Kidney (tissue), 14 donors: ENCODE data around the gene SMYD3. TPM values are rescaled to one million over a fixed set of nuclear protein-coding genes. Genes with fewer than 3 reads are reported as not detected.
A peak's percentile ranks its signal among the peaks of the same experiment; 100 is the strongest.
"Not testable (repeated sequence)": the region's sequence is repeated elsewhere in the genome, so short reads cannot be mapped to it uniquely, and the experiment has no call there.

ENCODE experiments used
- DNase-seq, 5 donors: peaks; one replicate each; pipeline ENCODE4 v3.0.0-alpha.2; 2013 to 2020
- FAIRE-seq: peaks from 2 replicates; lab custom pipeline; 2012; peaks lifted over from hg19 to GRCh38; lab: Jason Lieb, UNC
- H3K27ac ChIP-seq, 2 donors: one replicate each; pipeline ENCODE4 v1.7.0; 2013; ENCODE audit warnings: low read depth in 2 of 2, low read length in 2 of 2, inconsistent platforms in 1 of 2
- H3K27me3 ChIP-seq: one replicate; pipeline ENCODE4 v1.7.1; 2013; ENCODE audit warnings: low read length, inconsistent platforms; ENCODE audit not compliant: control insufficient read depth, insufficient read depth
- H3K36me3 ChIP-seq, 3 donors: one replicate each; pipeline versions ENCODE4 v1.7.0 to v1.7.1; 2013; ENCODE audit warnings: low read length in 3 of 3, control low read depth in 1 of 3, inconsistent platforms in 1 of 3; ENCODE audit not compliant: insufficient read depth in 3 of 3, control insufficient read depth in 2 of 3
- H3K4me1 ChIP-seq, 3 donors: one replicate each; pipeline versions ENCODE4 v1.7.0 to v1.7.1; 2013; ENCODE audit warnings: low read length in 3 of 3, inconsistent platforms in 1 of 3, low read depth in 1 of 3; ENCODE audit not compliant: control insufficient read depth in 2 of 3, insufficient read depth in 2 of 3
- H3K4me3 ChIP-seq, 3 donors: one replicate each; pipeline versions ENCODE4 v1.7.0 to v1.8.1; 2013; ENCODE audit warnings: low read length in 3 of 3, control low read depth in 1 of 3, inconsistent platforms in 1 of 3
- H3K9ac ChIP-seq, 3 donors: one replicate each; pipeline versions ENCODE4 v1.7.0 to v1.7.1; 2013; ENCODE audit warnings: low read length in 3 of 3, control low read depth in 1 of 3, inconsistent platforms in 1 of 3
- H3K9me3 ChIP-seq, 3 donors: one replicate each; pipeline versions ENCODE4 v1.7.0 to v1.7.1; 2013; ENCODE audit warnings: low read length in 3 of 3, control low read depth in 1 of 3, inconsistent platforms in 1 of 3; ENCODE audit not compliant: control insufficient read depth in 2 of 3, insufficient read depth in 1 of 3
- CTCF ChIP-seq: IDR thresholded peaks from 3 replicates; pipeline ENCODE4 v1.5.1; 2012; ENCODE audit warnings: mild to moderate bottlenecking, moderate library complexity, borderline replicate concordance; ENCODE audit not compliant: insufficient read depth; ENCODE audit errors: extremely low read depth
- intact Hi-C: fragments of 100-400 bp; cut with DNase I; formaldehyde crosslinking; loops from one replicate; pipeline ENCODE4 v1.11.1; 2022
- polyA plus RNA-seq: library from polyadenylated mRNA; stranded (reverse); fragments of 350-450 nt; fragmentation: Illumina TruSeq; extraction: RNeasy Lipid Tissue Mini Kit (QIAGEN cat#74804); gene quantifications from one replicate; pipeline ENCODE4 v1.2.3, GENCODE V29; 2014; ENCODE audit warnings: low read depth, low replicate concordance; ENCODE audit not compliant: insufficient read depth
- total RNA-seq: library from RNA; stranded (reverse); fragmentation: NEBNext Ultra II Directional; extraction: Animal tissue kit (Norgen Biotek cat#: 25700); gene quantifications from one replicate; pipeline ENCODE4 v1.2.1, GENCODE V29; 2021
- donor health status: control.
- donor health status: control.
- donor health status: control.
- donor health status: control.
- donor health status: control.
- donor health status: DM: yes; HTN: yes; CAD: no.
- donor health status: Normal renal cell carcinoma (clear cell type).

SMYD3 gene
- total and polyA plus RNA-seq, 2 donors from 2014 or later = 23.3 to 23.9 TPM

DNA sequence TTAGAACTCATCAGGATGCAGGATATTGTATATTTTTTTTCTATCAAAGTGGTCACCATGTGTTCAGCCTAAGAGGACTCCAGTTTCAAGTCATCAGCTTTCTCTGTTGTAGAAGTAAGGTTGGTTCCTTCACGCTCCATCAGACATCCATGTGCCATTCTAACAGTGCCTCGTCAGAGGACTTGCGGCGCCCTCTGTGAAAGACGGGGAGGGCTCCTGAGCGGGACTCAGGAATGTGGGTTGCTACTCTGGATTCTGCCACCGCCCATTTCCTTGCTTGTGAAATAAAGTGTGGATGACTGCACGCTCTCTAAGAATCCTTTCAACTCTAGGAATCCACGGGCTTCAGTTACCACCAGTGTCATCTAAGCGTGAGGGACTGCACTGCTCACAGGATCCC lies 758.8 kb downstream of the SMYD3 start:
- intact Hi-C loops = no loop called here
- no peak for TF ChIP-seq CTCF

DNA sequence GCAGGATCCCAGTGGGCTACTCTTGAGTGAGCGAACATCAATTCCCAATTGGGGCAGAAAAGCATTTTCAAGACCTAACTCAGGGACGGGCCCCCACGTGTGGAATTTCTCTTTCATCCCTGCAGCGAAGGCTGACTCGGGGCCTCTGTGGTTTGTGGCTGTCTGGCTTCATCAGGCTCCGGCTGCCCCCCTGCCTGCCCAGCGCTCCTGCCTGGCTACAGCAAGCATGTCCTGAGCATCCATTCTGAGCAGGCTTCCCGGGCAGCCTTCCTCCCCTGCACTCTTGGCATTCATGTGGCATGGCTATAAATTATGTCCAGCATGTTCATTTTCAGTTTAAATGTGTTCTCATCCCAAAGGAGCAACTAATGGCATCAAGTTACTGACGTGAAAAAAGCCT lies 764.2 kb downstream of the SMYD3 start:
- H3K9me3 ChIP-seq = peaks cover 0 to 3% (median 0%) of the 10 kb centered on the region in 3 donors
- no peak overlapping the region for H3K27ac ChIP-seq
- no peaks in the 10 kb centered on the region for H3K27me3 ChIP-seq
- FAIRE-seq (no peak), DNase-seq (peak in 4 of 5 donors; percentile 78 to 86 (median 84))
- no peaks in the 10 kb centered on the region for H3K36me3 ChIP-seq
- TF ChIP-seq CTCF = no peak
- H3K4me3 ChIP-seq = no peak overlapping the region
- no peak overlapping the region for H3K9ac ChIP-seq
- intact Hi-C loops = no loop called here
- H3K4me1 ChIP-seq = no peaks in the 10 kb centered on the region

More for the DNA sequence above, 758.8 kb downstream of the SMYD3 start:
- no peak overlapping the region for H3K4me3 ChIP-seq
- no peak overlapping the region for H3K9ac ChIP-seq
- no peak overlapping the region for H3K27ac ChIP-seq
- FAIRE-seq (no peak), DNase-seq (peak in 3 of 5 donors; percentile 52 to 76 (median 69))
- H3K4me1 ChIP-seq = no peaks in the 10 kb centered on the region
- no peaks in the 10 kb centered on the region for H3K27me3 ChIP-seq
- no peaks in the 10 kb centered on the region for H3K9me3 ChIP-seq
- H3K36me3 ChIP-seq = no peaks in the 10 kb centered on the region

DNA sequence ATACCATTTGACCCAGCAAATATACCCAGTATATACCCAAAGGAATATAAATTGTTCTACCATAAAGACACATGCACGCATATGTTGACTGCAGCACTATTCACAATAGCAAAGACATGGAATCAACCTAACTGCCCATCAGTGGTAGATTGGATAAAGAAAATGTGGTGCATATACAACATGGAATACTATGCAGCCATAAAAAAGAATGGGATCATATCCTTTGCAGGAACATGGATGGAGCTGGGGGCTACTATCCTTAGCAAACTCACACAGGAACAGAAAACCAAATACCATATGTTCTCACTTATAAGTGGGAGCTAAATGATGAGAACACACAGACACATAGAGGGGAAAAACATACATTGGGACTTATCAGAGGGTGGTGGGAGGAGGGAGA lies 766.7 kb downstream of the SMYD3 start:
- intact Hi-C loops, H3K36me3 ChIP-seq, H3K4me1 ChIP-seq, H3K4me3 ChIP-seq, FAIRE-seq, H3K27ac ChIP-seq, H3K27me3 ChIP-seq, H3K9ac ChIP-seq, H3K9me3 ChIP-seq, DNase-seq: not testable (repeated sequence)

- intact Hi-C loops = no loop called here
- no peak overlapping the region for H3K27ac ChIP-seq
- DNase-seq (no peak), FAIRE-seq (no peak)
- no peak overlapping the region for H3K4me3 ChIP-seq
- H3K9ac ChIP-seq = no peak overlapping the region
- no peaks in the 10 kb centered on the region for H3K4me1 ChIP-seq
- no peaks in the 10 kb centered on the region for H3K36me3 ChIP-seq
- H3K9me3 ChIP-seq = peaks cover 0 to 22% (median 0%) of the 10 kb centered on the region in 3 donors
- TF ChIP-seq CTCF = no peak
- no peaks in the 10 kb centered on the region for H3K27me3 ChIP-seq
Observed at GRCh38 chr1:245730801-245731200, 776.3 kb downstream of the SMYD3 start.

DNA sequence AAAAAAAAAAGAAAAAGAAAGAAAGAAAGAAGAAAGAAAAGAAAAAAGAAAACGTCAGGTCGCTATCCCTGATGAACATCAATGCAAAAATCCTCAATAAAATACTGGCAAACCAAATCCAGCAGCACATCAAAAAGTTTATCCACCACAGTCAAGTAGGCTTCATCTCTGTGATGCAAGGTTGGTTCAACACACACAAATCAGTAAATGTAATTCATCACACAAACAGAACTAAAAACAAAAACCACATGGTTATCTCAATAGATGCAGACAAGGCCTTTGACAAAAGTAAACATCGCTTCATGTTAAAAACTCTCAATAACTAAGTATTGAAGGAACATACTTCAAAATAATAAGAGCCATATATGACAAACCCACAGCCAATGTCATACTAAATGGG lies 779.0 kb downstream of the SMYD3 start:
- H3K9me3 ChIP-seq = peaks cover 0 to 20% (median 0%) of the 10 kb centered on the region in 3 donors
- intact Hi-C loops, H3K4me3 ChIP-seq, DNase-seq, H3K27me3 ChIP-seq, H3K36me3 ChIP-seq, H3K4me1 ChIP-seq, H3K9ac ChIP-seq, FAIRE-seq, H3K27ac ChIP-seq: not testable (repeated sequence)
